Measurements from ENCODE around the gene TOP1. TPM values are rescaled to one million over a fixed set of nuclear protein-coding genes. Genes with fewer than 3 reads are reported as not detected.

The TOP1 gene
- polyA plus RNA-seq, 3 donors: 6.9 to 11.5 (median 11.5) TPM

DNA sequence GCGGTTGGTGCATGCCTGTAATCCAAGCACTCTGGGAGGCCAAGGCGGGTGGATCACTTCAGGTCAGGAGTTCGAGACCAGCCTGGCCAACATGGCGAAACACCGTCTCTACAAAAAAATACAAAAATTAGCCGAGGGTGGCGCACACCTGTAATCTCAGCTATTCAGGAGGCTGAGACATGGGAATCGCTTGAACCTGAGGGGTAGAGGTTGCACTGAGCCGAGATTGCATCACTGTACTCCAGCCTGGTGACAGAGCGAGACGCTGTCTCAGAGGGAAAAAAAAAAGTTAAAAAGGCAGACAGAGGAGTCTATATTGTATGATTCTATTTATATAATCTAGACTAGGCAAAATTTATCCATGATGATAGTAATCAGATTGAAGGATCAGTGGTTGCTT, 81.4 kb downstream of the TOP1 start:
- Histone ChIP-seq H3K9ac (ENCODE audit: insufficient read depth, low read length, poor library complexity, severe bottlenecking) (no peak overlapping the region), H3K36me3 (replicated peaks in 1 of 2; ENCODE audit: control insufficient read depth in 1 of 2, insufficient read depth in 2 of 2, low read length in 2 of 2) (peaks cover 81 to 99% of the 10 kb centered on the region in 2 donors), H3K4me1 (ENCODE audit: control insufficient read depth in 1 of 2, insufficient read depth in 2 of 2, low read length in 2 of 2) (no peaks in the 10 kb centered on the region), H3K4me2 (replicated peaks; ENCODE audit: extremely low read depth, low read length, poor library complexity, severe bottlenecking) (no peak overlapping the region), H3K9me3 (replicated peaks in 1 of 2; ENCODE audit: control insufficient read depth in 1 of 2, insufficient read depth in 1 of 2, low read length in 2 of 2) (no peaks in the 10 kb centered on the region), H2AFZ (ENCODE audit: insufficient read depth, low read depth, low read length, poor library complexity, severe bottlenecking) (no peak overlapping the region), H3K27ac (ENCODE audit: low read depth in 1 of 2, low read length in 2 of 2) (no peak overlapping the region), H4K20me1 (ENCODE audit: insufficient read depth, low read length) (peaks cover 26% of the 10 kb centered on the region), H3K27me3 (ENCODE audit: control insufficient read depth in 2 of 2, insufficient read depth in 2 of 2, low read length in 2 of 2) (no peaks in the 10 kb centered on the region), H3K79me2 (ENCODE audit: insufficient read depth, low read length) (no peaks in the 10 kb centered on the region), H3K4me3 (replicated peaks in 1 of 3; ENCODE audit: low read depth in 2 of 3, low read length in 3 of 3) (no peak overlapping the region)
- no peak for DNase-seq
- H3K36me3 Mint-ChIP-seq: peaks cover 85 to 90% of the 10 kb centered on the region in 2 donors
- TF ChIP-seq, protein P1, sequence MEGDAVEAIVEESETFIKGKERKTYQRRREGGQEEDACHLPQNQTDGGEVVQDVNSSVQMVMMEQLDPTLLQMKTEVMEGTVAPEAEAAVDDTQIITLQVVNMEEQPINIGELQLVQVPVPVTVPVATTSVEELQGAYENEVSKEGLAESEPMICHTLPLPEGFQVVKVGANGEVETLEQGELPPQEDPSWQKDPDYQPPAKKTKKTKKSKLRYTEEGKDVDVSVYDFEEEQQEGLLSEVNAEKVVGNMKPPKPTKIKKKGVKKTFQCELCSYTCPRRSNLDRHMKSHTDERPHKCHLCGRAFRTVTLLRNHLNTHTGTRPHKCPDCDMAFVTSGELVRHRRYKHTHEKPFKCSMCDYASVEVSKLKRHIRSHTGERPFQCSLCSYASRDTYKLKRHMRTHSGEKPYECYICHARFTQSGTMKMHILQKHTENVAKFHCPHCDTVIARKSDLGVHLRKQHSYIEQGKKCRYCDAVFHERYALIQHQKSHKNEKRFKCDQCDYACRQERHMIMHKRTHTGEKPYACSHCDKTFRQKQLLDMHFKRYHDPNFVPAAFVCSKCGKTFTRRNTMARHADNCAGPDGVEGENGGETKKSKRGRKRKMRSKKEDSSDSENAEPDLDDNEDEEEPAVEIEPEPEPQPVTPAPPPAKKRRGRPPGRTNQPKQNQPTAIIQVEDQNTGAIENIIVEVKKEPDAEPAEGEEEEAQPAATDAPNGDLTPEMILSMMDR (IDR thresholded peaks at IDR 0.05): no peak
- no peak overlapping the region for H3K27ac Mint-ChIP-seq
- H3K4me3 Mint-ChIP-seq: no peak overlapping the region
- peaks cover 0 to 2% (median 0%) of the 10 kb centered on the region in 3 donors for H3K27me3 Mint-ChIP-seq (ENCODE audit: low read depth in 3 of 3)
- intact Hi-C loops (cut with micrococcal nuclease): no loop called here
- no peaks in the 10 kb centered on the region for H3K9me3 Mint-ChIP-seq
- WGBS (ENCODE audit: insufficient coverage): 96% methylated on average over 4 of the region's 11 CpGs
- H3K4me1 Mint-ChIP-seq: no peaks in the 10 kb centered on the region

- Histone ChIP-seq H3K79me2 (ENCODE audit: insufficient read depth, low read length) (no peaks in the 10 kb centered on the region), H3K36me3 (replicated peaks in 1 of 2; ENCODE audit: control insufficient read depth in 1 of 2, insufficient read depth in 2 of 2, low read length in 2 of 2) (peaks cover 85 to 99% of the 10 kb centered on the region in 2 donors), H3K27me3 (ENCODE audit: control insufficient read depth in 2 of 2, insufficient read depth in 2 of 2, low read length in 2 of 2) (no peaks in the 10 kb centered on the region), H2AFZ (ENCODE audit: insufficient read depth, low read depth, low read length, poor library complexity, severe bottlenecking) (no peak overlapping the region), H3K27ac (ENCODE audit: low read depth in 1 of 2, low read length in 2 of 2) (no peak overlapping the region), H3K4me2 (replicated peaks; ENCODE audit: extremely low read depth, low read length, poor library complexity, severe bottlenecking) (no peak overlapping the region), H3K4me1 (ENCODE audit: control insufficient read depth in 1 of 2, insufficient read depth in 2 of 2, low read length in 2 of 2) (no peaks in the 10 kb centered on the region), H3K4me3 (replicated peaks in 1 of 3; ENCODE audit: low read depth in 2 of 3, low read length in 3 of 3) (no peak overlapping the region), H3K9me3 (replicated peaks in 1 of 2; ENCODE audit: control insufficient read depth in 1 of 2, insufficient read depth in 1 of 2, low read length in 2 of 2) (no peaks in the 10 kb centered on the region), H3K9ac (ENCODE audit: insufficient read depth, low read length, poor library complexity, severe bottlenecking) (no peak overlapping the region), H4K20me1 (ENCODE audit: insufficient read depth, low read length) (peaks cover 24% of the 10 kb centered on the region)
- Mint-ChIP-seq H3K4me3 (no peak overlapping the region), H3K4me1 (no peaks in the 10 kb centered on the region), H3K36me3 (peaks cover 89 to 94% of the 10 kb centered on the region in 2 donors), H3K27ac (peak overlapping the region in 1 of 7 donors; percentile 52), H3K9me3 (no peaks in the 10 kb centered on the region), H3K27me3 (ENCODE audit: low read depth in 3 of 3) (peaks cover 0 to 2% (median 0%) of the 10 kb centered on the region in 3 donors)
- WGBS (ENCODE audit: insufficient coverage): 88% methylated on average over 1 of the region's 5 CpGs
- DNase-seq: no peak
- intact Hi-C loops (cut with micrococcal nuclease): no loop called here
- TF ChIP-seq, protein P1 (IDR thresholded peaks at IDR 0.05): no peak
Observed at GRCh38 chr20:41110930-41111577, 82.4 kb downstream of the TOP1 start.

Measured in CD14-positive monocyte (primary cell).